HG03175 (cell line): ENCODE results near the gene EIF2S3B.

Source experiments
- ATAC-seq: cut with Tn5 transposase; IDR thresholded peaks from one replicate; pipeline ENCODE4 v1.9.1; 2021; ENCODE audit warnings: mild to moderate bottlenecking, moderate library complexity; ENCODE audit not compliant: unreplicated experiment

EIF2S3B gene

GRCh38 chr12:10554228-10554755 is 48.6 kb downstream of the EIF2S3B start:
- no peak for ATAC-seq

GRCh38 chr12:10554756-10555481 is 49.2 kb downstream of the EIF2S3B start:
- no peak for ATAC-seq

- ATAC-seq = no peak
Observed at GRCh38 chr12:10557329-10557728, 51.6 kb downstream of the EIF2S3B start.

- no peak for ATAC-seq
Observed at GRCh38 chr12:10557766-10558165, 52.1 kb downstream of the EIF2S3B start.
